Epithelial cell of esophagus (primary cell): ENCODE data around the gene KLHL40.

ENCODE experiments used
- DNase-seq: peaks from one replicate; pipeline ENCODE4 v3.0.0; 2010; ENCODE audit warnings: low read depth
- H3K4me3 ChIP-seq: 2 replicates; pipeline ENCODE4 v1.5.1; 2011; ENCODE audit warnings: mild to moderate bottlenecking, low read length, control low read depth
- TF ChIP-seq, protein P1 (sequence below): IDR thresholded peaks from 2 replicates; pipeline ENCODE4 v1.5.1; 2011; ENCODE audit warnings: low read depth, mild to moderate bottlenecking, low read length, control low read depth, inconsistent platforms; ENCODE audit not compliant: insufficient read depth; ENCODE audit errors: missing control alignments

The KLHL40 gene

DNA sequence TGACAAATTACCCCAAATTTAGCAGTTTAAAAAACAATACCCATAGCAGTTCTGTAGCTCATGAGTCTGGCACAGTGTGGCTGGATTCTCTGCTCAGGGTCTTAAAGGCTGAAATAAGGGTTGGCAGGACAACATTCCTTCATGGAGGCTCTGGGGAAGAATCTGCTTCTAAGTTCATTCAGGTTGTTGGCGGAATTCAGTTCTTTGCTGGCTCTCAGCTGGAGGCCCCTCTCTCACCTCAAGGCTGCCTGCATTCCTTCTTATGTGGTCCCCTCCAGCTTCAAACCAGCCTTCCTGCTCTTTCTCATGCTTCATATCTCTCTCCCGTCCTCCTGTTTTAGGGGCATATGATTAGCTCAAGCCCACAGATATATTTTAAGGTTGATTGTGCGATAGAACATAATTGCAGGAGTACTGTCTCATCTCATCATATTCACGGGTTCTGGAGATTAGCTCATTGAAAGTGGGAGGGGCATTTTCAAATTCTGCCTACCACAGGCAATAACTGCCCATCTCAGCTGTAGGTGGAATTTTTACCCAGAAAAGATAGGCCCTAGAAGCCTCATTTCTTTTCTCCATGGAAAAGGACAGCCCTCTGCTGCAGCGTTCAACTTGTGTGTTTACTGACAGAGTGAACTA is 37.4 kb upstream of the KLHL40 start:
- TF ChIP-seq, protein P1, sequence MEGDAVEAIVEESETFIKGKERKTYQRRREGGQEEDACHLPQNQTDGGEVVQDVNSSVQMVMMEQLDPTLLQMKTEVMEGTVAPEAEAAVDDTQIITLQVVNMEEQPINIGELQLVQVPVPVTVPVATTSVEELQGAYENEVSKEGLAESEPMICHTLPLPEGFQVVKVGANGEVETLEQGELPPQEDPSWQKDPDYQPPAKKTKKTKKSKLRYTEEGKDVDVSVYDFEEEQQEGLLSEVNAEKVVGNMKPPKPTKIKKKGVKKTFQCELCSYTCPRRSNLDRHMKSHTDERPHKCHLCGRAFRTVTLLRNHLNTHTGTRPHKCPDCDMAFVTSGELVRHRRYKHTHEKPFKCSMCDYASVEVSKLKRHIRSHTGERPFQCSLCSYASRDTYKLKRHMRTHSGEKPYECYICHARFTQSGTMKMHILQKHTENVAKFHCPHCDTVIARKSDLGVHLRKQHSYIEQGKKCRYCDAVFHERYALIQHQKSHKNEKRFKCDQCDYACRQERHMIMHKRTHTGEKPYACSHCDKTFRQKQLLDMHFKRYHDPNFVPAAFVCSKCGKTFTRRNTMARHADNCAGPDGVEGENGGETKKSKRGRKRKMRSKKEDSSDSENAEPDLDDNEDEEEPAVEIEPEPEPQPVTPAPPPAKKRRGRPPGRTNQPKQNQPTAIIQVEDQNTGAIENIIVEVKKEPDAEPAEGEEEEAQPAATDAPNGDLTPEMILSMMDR: no peak

DNA sequence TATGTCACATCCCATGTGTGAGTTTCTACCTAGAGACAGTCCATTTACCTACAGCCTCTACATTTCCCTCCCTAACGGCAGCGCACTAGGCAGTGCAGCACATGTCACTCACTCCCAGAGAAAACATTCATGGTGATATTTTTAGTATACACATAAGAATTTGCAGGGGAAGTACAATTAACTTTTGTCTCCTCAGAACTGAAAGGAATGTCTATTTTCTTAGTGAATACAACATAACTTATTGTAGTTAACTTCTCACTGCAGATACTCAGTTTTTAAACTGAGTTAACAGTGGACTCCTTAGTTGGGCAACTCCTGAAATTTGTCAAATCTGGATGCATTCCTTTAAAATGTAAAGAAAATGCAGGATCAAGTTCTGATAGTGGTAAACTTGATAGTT is 36.3 kb upstream of the KLHL40 start:
- DNase-seq: no peak
- H3K4me3 ChIP-seq: no peak overlapping the region
- TF ChIP-seq, protein P1: no peak

More for the DNA sequence above, 37.4 kb upstream of the KLHL40 start:
- DNase-seq: no peak
- H3K4me3 ChIP-seq: no peak overlapping the region

DNA sequence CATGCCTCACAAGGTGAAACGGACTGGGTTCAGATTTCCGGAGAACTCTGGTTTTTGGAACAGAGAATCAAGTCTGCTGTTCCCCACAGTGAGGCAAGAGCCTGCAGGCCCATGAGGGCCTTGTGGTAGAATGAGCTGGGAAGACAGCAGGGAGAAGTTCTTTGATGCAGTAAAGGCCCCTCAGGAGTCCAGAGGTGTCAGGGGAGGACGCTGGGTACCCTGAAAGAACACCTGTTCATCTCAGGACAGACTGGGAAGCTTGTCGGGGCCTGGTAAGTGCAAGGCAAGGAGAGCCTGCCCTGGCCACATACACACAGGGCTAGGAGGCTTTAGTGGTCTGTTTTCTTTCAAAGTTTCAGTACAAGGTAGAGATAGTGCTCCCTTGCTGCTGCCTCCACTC is 35.6 kb upstream of the KLHL40 start:
- H3K4me3 ChIP-seq: no peak overlapping the region
- no peak for DNase-seq
- TF ChIP-seq, protein P1: no peak

DNA sequence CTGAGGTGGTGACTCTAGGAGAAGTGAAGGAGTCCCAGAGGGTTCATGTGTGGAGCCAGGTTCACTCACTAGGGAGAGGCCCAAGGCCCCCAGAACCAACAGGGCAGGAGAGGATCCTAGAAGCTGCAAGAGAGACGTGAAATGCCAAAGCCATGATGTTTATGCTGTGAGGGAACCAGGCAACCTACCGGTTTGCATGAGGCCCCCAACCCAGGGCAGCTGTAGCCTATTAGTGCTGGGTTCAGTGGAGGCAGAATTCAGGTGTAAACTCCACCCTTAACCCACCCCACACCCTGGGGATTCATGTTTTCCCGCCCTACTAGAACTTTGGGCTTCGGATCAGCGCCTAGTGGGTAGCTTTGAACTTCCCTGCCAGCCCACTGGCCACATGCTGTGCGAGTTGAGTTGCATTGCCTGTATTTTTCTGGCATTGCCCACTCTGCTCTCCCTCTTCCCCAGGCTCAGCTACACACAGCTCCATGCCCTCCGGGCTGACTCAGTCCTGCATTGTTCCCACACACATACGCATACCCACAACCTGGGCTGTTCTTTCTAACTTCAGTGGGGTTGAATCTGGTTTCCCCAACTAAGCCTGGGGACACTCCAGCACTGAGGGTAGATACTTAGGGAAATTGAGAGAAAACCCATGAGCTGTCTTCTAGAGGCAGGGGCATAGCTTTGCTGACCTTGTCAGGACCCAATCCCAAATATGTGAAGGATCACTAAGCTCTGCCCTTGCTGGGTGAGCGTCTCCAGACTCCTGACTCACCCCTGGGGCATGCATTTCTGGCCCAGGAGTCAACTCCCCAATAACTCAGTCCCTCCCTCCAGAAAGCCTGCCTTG is 33.9 kb upstream of the KLHL40 start:
- TF ChIP-seq, protein P1: no peak
- DNase-seq: peak; percentile 67
- no peak overlapping the region for H3K4me3 ChIP-seq

DNA sequence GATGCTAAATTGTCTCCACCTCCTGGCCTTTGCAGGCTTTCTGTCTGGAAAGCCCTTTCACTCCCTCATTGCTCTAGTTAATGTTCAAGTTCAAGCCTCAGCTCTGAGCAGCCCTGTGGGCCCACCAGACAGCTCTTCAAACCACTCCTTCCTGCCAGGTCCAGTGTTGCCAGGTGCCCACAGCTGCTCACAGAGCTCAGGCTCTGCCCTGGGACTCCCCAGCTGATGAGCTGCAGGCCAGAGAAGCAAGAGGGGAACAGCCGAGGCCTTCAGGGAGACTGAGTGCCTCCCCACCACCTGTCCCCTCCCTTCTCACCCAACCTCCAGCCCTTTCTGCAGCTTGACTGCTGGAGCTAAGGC is 33.1 kb upstream of the KLHL40 start:
- TF ChIP-seq, protein P1: no peak
- no peak overlapping the region for H3K4me3 ChIP-seq
- no peak for DNase-seq

DNA sequence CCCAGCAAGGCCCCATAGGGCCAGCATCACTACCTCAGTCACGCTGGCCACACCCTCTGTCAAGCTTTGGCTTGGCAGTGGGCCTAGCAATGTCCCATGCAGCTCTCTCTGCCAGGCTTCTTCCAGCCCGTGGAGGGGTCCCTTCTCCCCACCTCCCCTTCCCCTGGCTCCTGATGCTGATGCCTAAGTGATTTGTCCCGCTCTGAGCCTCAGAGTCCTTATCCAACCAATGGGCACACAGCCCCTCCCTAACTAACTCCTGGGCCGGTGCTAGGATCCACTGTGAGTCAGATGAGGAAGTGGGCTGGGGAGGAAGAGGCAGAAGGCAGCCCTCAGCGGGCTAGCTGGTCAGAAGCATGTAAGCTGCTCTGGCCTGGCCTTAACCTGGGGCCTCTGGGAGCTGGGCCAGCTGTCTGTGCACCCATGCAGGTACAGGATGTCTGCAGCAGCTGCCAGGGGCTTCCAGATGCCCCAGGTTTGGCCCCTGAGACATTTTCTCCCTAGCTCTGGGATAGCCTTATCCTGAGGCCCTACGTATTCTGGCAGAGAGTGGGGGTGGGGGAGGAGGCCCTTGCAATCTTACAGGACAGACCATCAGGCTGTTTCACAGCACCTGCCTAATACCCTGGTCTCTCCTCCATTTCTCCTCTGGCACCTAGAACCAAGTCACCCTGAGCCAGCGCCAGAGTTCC is 32.6 kb upstream of the KLHL40 start:
- peak overlapping the region; percentile 76 for H3K4me3 ChIP-seq
- TF ChIP-seq, protein P1: no peak
- DNase-seq: peak; percentile 86
